ENCODE results near the gene PTH1R.
A peak's percentile ranks its signal among the peaks of the same experiment; 100 is the strongest.

- TF ChIP-seq, protein P1, sequence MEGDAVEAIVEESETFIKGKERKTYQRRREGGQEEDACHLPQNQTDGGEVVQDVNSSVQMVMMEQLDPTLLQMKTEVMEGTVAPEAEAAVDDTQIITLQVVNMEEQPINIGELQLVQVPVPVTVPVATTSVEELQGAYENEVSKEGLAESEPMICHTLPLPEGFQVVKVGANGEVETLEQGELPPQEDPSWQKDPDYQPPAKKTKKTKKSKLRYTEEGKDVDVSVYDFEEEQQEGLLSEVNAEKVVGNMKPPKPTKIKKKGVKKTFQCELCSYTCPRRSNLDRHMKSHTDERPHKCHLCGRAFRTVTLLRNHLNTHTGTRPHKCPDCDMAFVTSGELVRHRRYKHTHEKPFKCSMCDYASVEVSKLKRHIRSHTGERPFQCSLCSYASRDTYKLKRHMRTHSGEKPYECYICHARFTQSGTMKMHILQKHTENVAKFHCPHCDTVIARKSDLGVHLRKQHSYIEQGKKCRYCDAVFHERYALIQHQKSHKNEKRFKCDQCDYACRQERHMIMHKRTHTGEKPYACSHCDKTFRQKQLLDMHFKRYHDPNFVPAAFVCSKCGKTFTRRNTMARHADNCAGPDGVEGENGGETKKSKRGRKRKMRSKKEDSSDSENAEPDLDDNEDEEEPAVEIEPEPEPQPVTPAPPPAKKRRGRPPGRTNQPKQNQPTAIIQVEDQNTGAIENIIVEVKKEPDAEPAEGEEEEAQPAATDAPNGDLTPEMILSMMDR (IDR thresholded peaks at IDR 0.05) = peak in 5 of 12 donors; percentile 3 to 27 (median 17)
- TF ChIP-seq POLR2A (IDR thresholded peaks at IDR 0.05) = no peak
Measured at GRCh38 chr3:46892285-46893145, 15.0 kb downstream of the PTH1R start.

All from heart left ventricle (tissue), 13 donors.